Non-pigmented ciliary epithelial cell (primary cell): ENCODE results near the gene ATG9B.
"Not testable (repeated sequence)": the region's sequence is repeated elsewhere in the genome, so short reads cannot be mapped to it uniquely, and the experiment has no call there.

Experiments used
- DNase-seq: peaks from one replicate; pipeline ENCODE4 v3.0.0-alpha.2; 2010; ENCODE audit warnings: low read depth

Gene ATG9B

GRCh38 chr7:151057989-151058780 is 33.9 kb upstream of the ATG9B start:
- DNase-seq: peak; percentile 100

GRCh38 chr7:151057506-151057988 is 33.3 kb upstream of the ATG9B start, which contains the start of gene CDK5:
Gene CDK5, minus strand, starts transcription at chr7:151057897. Its CDS starts 49 bp downstream, at chr7:151057848.
- no peak for DNase-seq

GRCh38 chr7:151056666-151057505 is 32.6 kb upstream of the ATG9B start:
- no peak for DNase-seq

GRCh38 chr7:151056283-151056665 is 32.0 kb upstream of the ATG9B start:
- DNase-seq: no peak

GRCh38 chr7:151053751-151054150 is 29.5 kb upstream of the ATG9B start:
- DNase-seq: no peak

- no peak for DNase-seq
Observed at GRCh38 chr7:151053096-151053495, 28.8 kb upstream of the ATG9B start.

GRCh38 chr7:151051108-151051507 is 26.8 kb upstream of the ATG9B start:
- no peak for DNase-seq

- DNase-seq: no peak
Observed at GRCh38 chr7:151048911-151049463, 24.7 kb upstream of the ATG9B start.

- DNase-seq: no peak
Observed at GRCh38 chr7:151047976-151048815, 23.9 kb upstream of the ATG9B start, which contains the start of gene ASIC3. Gene ASIC3, plus strand, starts transcription at chr7:151048531. Its CDS starts 355 bp downstream, at chr7:151048886.

GRCh38 chr7:151046603-151047573 is 22.6 kb upstream of the ATG9B start:
- no peak for DNase-seq

GRCh38 chr7:151045967-151046366 is 21.7 kb upstream of the ATG9B start:
- DNase-seq: no peak

GRCh38 chr7:151045262-151045661 is 21.0 kb upstream of the ATG9B start:
- DNase-seq: no peak

GRCh38 chr7:151043959-151044358 is 19.7 kb upstream of the ATG9B start:
- no peak for DNase-seq

GRCh38 chr7:151043449-151043848 is 19.2 kb upstream of the ATG9B start:
- not testable (repeated sequence) for DNase-seq

GRCh38 chr7:151040616-151041375 is 16.5 kb upstream of the ATG9B start:
- no peak for DNase-seq

- DNase-seq: no peak
Observed at GRCh38 chr7:151039850-151040548, 15.7 kb upstream of the ATG9B start.

GRCh38 chr7:151038951-151039849 is 14.9 kb upstream of the ATG9B start:
- peak; percentile 75 for DNase-seq

GRCh38 chr7:151035902-151036301 is 11.6 kb upstream of the ATG9B start:
- no peak for DNase-seq
